ENCODE results near the gene SLCO2B1. TPM values are rescaled to one million over a fixed set of nuclear protein-coding genes. Genes with fewer than 3 reads are reported as not detected.
A peak's percentile ranks its signal among the peaks of the same experiment; 100 is the strongest.

The SLCO2B1 gene
- total and polyA plus RNA-seq, 5 experiments from 2014 or later, result 0.99 to 2.3 TPM; not detected in 3

DNA sequence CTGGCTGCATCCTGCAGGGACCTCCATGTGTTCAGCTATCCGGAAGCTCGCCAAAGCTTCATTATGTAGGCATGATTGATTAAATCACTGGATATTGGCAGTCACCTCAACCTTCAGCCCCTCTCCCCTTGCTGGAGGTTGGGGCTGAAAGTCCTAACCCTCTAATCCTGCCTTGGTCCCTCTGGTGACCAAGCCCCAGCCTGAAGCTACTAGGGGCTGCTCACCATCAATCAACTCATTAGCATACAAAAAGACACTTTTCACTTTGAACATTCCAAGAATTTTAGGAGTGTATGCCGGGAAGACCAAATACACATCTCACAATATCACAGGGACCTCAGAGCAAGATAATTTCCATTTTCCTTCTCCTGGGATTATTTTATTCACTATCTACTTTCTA is 50.9 kb downstream of the SLCO2B1 start:
- ATAC-seq, result no peak
- POLR2A ChIA-PET, result no interaction called here
- H3K4me1 Mint-ChIP-seq, result peaks cover 0 to 2% (median 0%) of the 10 kb centered on the region in 4 donors
- H3K4me3 Mint-ChIP-seq, result no peak overlapping the region
- H3K27me3 Mint-ChIP-seq, result peaks cover 0 to 15% (median 2%) of the 10 kb centered on the region in 5 donors
- no peaks in the 10 kb centered on the region for H3K9me3 Mint-ChIP-seq
- no peaks in the 10 kb centered on the region for H3K36me3 Mint-ChIP-seq
- no peak for DNase-seq
- no peak overlapping the region for H3K27ac Mint-ChIP-seq

DNA sequence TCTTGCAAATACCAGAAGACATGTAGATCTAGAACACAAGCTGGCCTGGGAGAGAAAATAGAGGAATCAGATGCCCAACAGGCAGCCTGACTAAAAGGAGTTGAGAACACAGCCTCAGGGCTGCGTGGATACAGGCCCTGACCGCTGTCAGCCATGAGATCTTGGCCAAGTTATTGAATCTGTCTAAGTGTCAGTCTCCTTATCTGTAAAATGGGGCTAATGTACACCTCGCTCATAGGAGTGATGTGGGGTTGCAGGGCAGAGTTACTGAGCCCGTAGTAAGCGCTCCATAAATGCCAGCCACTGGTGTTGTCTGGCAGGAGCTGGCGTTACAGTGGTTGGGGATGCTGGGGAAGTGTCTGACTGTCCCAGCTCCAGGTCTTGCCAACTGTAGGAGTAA is 51.3 kb downstream of the SLCO2B1 start:
- no peaks in the 10 kb centered on the region for H3K9me3 Mint-ChIP-seq
- DNase-seq, result no peak
- H3K4me1 Mint-ChIP-seq, result peaks cover 0 to 2% (median 0%) of the 10 kb centered on the region in 4 donors
- POLR2A ChIA-PET, result no interaction called here
- H3K36me3 Mint-ChIP-seq, result no peaks in the 10 kb centered on the region
- ATAC-seq, result no peak
- H3K27me3 Mint-ChIP-seq, result peaks cover 0 to 19% (median 4%) of the 10 kb centered on the region in 5 donors
- no peak overlapping the region for H3K27ac Mint-ChIP-seq
- no peak overlapping the region for H3K4me3 Mint-ChIP-seq

DNA sequence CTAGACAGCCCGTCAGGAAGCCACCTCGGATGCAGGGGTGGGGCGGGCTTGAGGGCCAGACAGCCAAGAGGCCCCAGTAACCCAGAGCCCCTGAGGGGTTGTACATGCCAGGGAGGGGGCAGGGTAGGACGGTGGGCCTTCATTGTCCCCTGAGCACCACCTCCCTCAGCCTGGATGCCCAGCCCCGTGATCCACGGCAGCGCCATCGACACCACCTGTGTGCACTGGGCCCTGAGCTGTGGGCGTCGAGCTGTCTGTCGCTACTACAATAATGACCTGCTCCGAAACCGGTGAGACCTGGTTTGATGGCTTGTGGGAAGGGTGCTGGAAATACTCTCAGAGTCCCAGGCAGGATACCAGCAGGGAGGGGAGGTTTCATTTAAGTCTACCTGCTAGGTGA is 52.2 kb downstream of the SLCO2B1 start:
- no peak for DNase-seq
- H3K27ac Mint-ChIP-seq, result no peak overlapping the region
- no peaks in the 10 kb centered on the region for H3K36me3 Mint-ChIP-seq
- peaks cover 0 to 2% (median 0%) of the 10 kb centered on the region in 4 donors for H3K4me1 Mint-ChIP-seq
- POLR2A ChIA-PET, result interaction anchor here (0.5 kb wide), 1 partner anchor 63 kb away, joined by 3 read pairs; no protein-coding TSS in a partner anchor
- H3K27me3 Mint-ChIP-seq, result peaks cover 0 to 20% (median 4%) of the 10 kb centered on the region in 5 donors
- no peaks in the 10 kb centered on the region for H3K9me3 Mint-ChIP-seq
- H3K4me3 Mint-ChIP-seq, result no peak overlapping the region
- ATAC-seq, result no peak

DNA sequence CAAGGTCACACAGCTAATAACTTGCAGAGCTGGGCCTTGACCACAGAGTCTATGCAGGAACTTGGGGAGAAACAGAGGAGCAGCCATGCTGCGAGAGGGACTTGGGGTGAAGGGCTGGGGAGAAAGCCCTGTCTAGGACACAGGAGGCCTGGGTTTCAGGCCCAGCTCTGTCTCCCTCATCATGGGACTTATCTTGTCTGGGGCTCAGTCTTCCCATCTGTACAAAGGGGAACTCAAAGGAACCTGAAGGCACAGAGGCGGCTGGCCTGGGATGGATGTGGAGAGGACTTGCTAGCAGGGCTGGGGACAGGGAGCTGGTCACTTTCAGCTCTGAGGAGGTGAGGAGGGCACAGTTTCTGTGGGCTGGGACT is 52.7 kb downstream of the SLCO2B1 start:
- Mint-ChIP-seq H3K4me3 (no peak overlapping the region), H3K9me3 (no peaks in the 10 kb centered on the region), H3K4me1 (peaks cover 0 to 2% (median 0%) of the 10 kb centered on the region in 4 donors), H3K27me3 (peaks cover 0 to 20% (median 4%) of the 10 kb centered on the region in 5 donors), H3K27ac (no peak overlapping the region), H3K36me3 (no peaks in the 10 kb centered on the region)
- DNase-seq, result no peak
- no peak for ATAC-seq
- POLR2A ChIA-PET, result interaction anchor here (2.1 kb wide), 1 partner anchor 61 kb away, joined by 9 read pairs; no protein-coding TSS in a partner anchor

DNA sequence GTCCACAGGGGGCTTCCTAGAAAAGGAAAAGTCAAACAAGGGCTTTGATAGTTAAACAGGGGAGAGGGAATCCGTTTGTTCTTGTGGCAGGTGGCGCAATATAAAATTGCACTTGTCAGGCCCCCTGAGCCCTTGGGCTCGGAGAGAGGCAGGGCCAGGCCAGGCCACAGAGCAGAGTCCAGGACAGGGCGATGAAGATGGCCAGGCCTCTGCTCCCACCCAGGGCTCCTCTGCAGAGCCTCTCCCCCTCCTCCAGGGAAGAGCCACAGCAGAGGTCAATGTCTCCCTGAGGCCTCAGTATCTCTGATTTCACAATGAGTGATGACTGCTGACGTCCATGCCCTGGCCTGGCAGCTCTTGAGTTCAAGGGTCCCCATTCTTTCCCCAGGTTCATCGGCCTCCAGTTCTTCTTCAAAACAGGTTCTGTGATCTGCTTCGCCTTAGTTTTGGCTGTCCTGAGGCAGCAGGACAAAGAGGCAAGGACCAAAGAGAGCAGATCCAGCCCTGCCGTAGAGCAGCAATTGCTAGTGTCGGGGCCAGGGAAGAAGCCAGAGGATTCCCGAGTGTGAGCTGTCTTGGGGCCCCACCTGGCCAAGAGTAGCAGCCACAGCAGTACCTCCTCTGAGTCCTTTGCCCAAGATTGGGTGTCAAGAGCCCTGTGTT is 53.2 kb downstream of the SLCO2B1 start:
- POLR2A ChIA-PET, result interaction anchor here (0.5 to 2.1 kb wide), 3 partner anchors 62 to 67 kb away, joined by 3 to 9 read pairs (median 4); no protein-coding TSS in a partner anchor
- no peak overlapping the region for H3K27ac Mint-ChIP-seq

DNA sequence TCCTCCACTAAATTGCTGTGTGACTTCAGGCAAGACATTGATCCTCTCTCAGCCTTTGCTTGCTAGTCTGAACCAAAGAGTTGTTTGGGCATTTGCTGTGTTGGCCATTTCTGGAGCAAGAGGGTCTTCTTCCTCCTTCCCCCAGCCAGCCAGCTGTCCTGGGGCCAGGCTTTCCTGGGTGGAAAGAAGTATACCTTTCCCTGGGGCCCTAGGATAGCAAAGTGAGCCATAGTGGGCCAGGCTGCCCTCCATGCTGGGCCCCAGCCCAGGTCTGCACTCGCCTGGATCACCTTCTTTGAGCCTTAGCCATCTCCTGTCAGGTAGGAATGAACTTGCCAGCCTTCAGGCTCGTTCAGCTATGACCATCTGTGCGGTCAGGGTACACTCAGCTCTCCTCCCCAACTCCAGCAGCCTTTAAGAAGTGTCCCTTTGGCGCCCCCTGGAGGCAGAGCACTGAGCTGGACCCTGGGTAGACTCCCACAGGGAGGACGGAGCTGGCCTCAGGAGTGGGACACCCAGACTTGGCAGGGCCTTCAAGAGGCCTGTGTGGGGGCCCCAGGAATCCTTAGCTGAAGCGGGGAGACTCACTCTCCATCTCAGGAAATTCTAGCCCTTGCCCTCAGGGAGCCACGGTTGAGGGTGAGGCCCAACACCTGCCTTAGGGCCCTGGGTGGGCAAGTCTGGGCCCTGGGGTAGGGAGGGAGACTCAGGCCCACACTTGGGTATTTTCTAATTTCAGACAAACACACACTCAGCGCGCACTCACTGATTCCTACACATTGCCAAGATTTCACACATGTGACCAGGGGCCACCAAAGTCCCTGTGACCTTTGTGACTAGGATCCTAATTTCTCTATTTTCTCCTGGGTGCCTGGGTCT is 54.0 kb downstream of the SLCO2B1 start:
- peaks cover 0 to 20% (median 4%) of the 10 kb centered on the region in 5 donors for H3K27me3 Mint-ChIP-seq
- DNase-seq (peak; percentile 46 to 86 (median 68)), ATAC-seq (peak; percentile 72 to 87)
- H3K36me3 Mint-ChIP-seq, result no peaks in the 10 kb centered on the region
- H3K9me3 Mint-ChIP-seq, result no peaks in the 10 kb centered on the region
- no peak overlapping the region for H3K4me3 Mint-ChIP-seq
- POLR2A ChIA-PET, result interaction anchor here (0.5 to 2.1 kb wide), 3 partner anchors 63 to 68 kb away, joined by 3 to 9 read pairs (median 4); no protein-coding TSS in a partner anchor
- no peaks in the 10 kb centered on the region for H3K4me1 Mint-ChIP-seq
- no peak overlapping the region for H3K27ac Mint-ChIP-seq

More for the DNA sequence above, 53.2 kb downstream of the SLCO2B1 start:
- ATAC-seq (no peak), DNase-seq (no peak)
- no peaks in the 10 kb centered on the region for H3K36me3 Mint-ChIP-seq
- H3K4me3 Mint-ChIP-seq, result no peak overlapping the region
- H3K9me3 Mint-ChIP-seq, result no peaks in the 10 kb centered on the region
- peaks cover 0 to 20% (median 4%) of the 10 kb centered on the region in 5 donors for H3K27me3 Mint-ChIP-seq
- no peaks in the 10 kb centered on the region for H3K4me1 Mint-ChIP-seq

DNA sequence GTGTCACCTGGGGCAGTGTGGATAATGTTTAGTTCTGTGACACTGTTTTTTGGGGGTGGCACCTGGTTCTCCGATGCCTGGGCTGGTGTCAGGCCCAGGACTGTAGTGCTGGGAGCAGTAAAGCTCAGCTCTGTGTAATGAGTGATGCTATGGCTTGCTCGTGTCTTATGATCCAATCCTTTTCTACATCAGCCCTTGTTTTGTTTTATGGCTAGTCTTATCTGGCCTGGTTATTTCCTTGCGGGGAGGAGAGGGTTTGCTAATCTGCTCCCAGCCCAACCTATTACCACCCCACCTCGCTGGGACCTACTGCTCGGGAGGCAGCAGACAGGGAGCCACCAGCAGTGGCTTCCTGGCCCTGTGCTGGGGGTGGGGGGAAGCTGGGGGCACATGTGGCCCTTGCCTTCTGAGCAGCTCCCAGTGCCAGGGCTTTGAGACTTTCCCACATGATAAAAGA is 54.7 kb downstream of the SLCO2B1 start:
- no peak for DNase-seq
- H3K4me1 Mint-ChIP-seq, result no peaks in the 10 kb centered on the region
- no peak for ATAC-seq
- no peaks in the 10 kb centered on the region for H3K9me3 Mint-ChIP-seq
- no peak overlapping the region for H3K4me3 Mint-ChIP-seq
- H3K27me3 Mint-ChIP-seq, result peaks cover 0 to 21% (median 4%) of the 10 kb centered on the region in 5 donors
- H3K27ac Mint-ChIP-seq, result no peak overlapping the region
- POLR2A ChIA-PET, result interaction anchor here (0.9 to 2.1 kb wide), 2 partner anchors 63 to 65 kb away, joined by 4 to 9 read pairs; no protein-coding TSS in a partner anchor
- no peaks in the 10 kb centered on the region for H3K36me3 Mint-ChIP-seq

DNA sequence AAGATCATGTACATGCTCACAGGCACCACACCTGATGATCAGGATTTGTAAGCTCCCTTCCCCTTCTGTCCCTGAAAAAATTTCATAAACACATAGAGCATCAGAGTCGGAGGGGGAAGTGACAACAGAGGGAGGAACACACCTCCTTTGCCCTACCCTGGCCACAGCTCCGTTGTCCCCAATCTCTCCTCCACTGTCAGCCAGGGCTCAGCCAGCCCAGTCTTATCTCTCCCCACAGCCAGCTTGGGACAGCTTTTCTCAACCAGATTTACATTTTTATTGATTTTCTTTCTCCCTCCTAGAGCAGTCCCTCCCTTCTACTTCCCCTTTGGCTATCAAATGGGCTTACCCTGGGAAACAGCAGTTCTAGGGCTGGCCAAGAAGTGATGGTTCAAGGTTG is 57.5 kb downstream of the SLCO2B1 start:
- Mint-ChIP-seq H3K9me3 (no peaks in the 10 kb centered on the region), H3K27me3 (peaks cover 9 to 28% (median 9%) of the 10 kb centered on the region in 5 donors), H3K36me3 (no peaks in the 10 kb centered on the region), H3K27ac (no peak overlapping the region), H3K4me3 (no peak overlapping the region), H3K4me1 (no peaks in the 10 kb centered on the region)
- ATAC-seq, result no peak
- no peak for DNase-seq
- POLR2A ChIA-PET, result no interaction called here

DNA sequence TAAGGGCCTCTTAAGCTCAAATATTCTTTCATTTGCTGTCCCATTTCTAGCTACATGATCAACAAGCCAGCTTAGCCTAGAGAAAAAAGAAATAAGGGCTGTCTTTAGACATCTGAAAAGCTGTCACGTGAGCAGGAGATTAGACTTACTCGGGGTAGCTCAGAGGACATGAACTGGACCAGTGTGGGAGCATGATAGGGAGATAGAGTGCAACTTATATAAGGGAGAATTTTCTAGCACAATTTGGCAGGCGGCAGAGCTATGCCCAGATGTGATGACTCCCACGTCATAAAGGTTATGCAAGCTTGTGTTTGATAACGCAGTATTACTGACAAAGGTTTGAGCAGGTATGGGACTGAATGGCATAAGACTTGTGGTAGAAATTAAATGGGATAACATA is 61.5 kb downstream of the SLCO2B1 start:
- DNase-seq (no peak), ATAC-seq (no peak)
- Mint-ChIP-seq H3K9me3 (peaks cover 0 to 7% (median 0%) of the 10 kb centered on the region in 9 donors), H3K4me3 (no peak overlapping the region), H3K36me3 (no peaks in the 10 kb centered on the region), H3K27ac (no peak overlapping the region), H3K27me3 (peaks cover 11 to 32% (median 29%) of the 10 kb centered on the region in 5 donors), H3K4me1 (peaks cover 0 to 1% (median 0%) of the 10 kb centered on the region in 4 donors)
- POLR2A ChIA-PET, result no interaction called here

DNA sequence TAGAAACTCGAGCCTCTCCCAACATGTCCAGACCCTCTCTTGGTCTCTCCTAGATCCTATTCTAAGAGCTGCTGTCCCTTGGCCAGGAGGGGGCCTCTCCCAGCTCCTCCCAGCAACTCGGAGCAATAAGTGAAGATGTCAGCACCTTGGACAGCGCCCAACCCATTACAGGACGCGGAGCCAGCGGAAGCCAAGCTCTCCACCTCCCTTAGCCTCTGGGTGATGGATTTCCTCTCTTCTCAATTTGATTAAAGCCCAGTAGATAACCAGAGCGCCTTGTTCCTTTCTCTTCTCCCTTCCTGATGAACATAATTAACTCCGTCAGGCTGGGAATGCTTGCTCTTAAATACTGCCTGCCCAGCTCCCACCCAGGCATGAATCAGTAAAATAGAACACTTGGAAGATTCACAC is 63.5 kb downstream of the SLCO2B1 start:
- DNase-seq (peak; percentile 55 to 88 (median 70)), ATAC-seq (peak; percentile 61 to 78)
- POLR2A ChIA-PET, result interaction anchor here (0.5 to 1.1 kb wide), 2 partner anchors 13 to 140 kb away, joined by 3 to 4 read pairs; no protein-coding TSS in a partner anchor
- Mint-ChIP-seq H3K36me3 (no peaks in the 10 kb centered on the region), H3K4me3 (no peak overlapping the region), H3K27me3 (peaks cover 11 to 52% (median 37%) of the 10 kb centered on the region in 5 donors), H3K9me3 (peaks cover 0 to 7% (median 0%) of the 10 kb centered on the region in 9 donors), H3K27ac (peak overlapping the region in 1 of 10 donors; percentile 9), H3K4me1 (peaks cover 0 to 1% (median 0%) of the 10 kb centered on the region in 4 donors)

DNA sequence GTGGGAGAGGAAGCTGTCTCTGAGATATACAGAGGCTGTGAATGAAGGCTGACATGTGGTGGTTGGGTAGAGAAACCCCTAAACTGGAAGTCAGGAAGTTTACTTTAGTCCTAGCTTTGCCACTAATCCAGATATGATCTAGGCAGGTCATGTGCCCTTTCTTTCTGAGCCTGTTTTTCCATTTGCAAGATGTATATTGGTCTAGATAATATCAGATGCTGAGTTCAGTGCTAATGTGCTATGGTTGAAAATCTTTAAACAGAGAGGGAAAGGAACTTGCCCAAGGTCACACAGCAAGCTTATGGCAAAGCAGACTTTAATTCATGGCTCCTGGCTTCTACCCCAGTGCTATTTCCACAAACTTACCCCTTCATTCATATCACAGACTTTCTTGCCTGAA is 63.9 kb downstream of the SLCO2B1 start:
- no peak for ATAC-seq
- POLR2A ChIA-PET, result interaction anchor here (0.7 to 1.1 kb wide), 2 partner anchors 13 to 1864 kb away, joined by 3 to 4 read pairs; no protein-coding TSS in a partner anchor
- H3K9me3 Mint-ChIP-seq, result peaks cover 0 to 7% (median 0%) of the 10 kb centered on the region in 9 donors
- no peak for DNase-seq
- H3K27ac Mint-ChIP-seq, result peak overlapping the region in 1 of 10 donors; percentile 9
- H3K27me3 Mint-ChIP-seq, result peaks cover 11 to 55% (median 41%) of the 10 kb centered on the region in 5 donors
- H3K4me1 Mint-ChIP-seq, result peaks cover 0 to 1% (median 0%) of the 10 kb centered on the region in 4 donors
- H3K4me3 Mint-ChIP-seq, result no peak overlapping the region
- no peaks in the 10 kb centered on the region for H3K36me3 Mint-ChIP-seq

DNA sequence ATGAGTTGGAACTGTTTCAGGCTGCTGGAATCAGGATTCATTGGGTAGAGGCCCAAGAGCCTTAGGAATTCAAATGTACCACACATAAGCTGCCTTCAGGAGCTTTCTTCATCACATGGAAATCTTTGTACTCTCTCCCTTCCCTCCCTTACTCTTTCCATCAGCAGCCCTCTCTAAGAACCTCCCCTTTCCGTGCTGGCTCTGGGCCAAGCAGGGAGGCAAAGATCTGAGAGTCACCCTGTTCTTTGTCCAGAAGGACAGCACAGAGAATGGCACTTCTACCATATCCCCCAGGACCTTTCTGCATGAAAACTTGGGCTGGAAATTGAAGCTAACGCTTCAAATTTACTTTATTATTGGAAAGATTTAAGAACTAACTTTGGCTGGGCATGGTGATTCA is 69.0 kb downstream of the SLCO2B1 start:
- H3K27ac Mint-ChIP-seq, result no peak overlapping the region
- POLR2A ChIA-PET, result no interaction called here
- no peak for ATAC-seq
- no peaks in the 10 kb centered on the region for H3K36me3 Mint-ChIP-seq
- no peak for DNase-seq
- no peaks in the 10 kb centered on the region for H3K4me1 Mint-ChIP-seq
- H3K27me3 Mint-ChIP-seq, result peaks cover 7 to 35% (median 25%) of the 10 kb centered on the region in 5 donors
- no peak overlapping the region for H3K4me3 Mint-ChIP-seq
- H3K9me3 Mint-ChIP-seq, result peaks cover 0 to 3% (median 0%) of the 10 kb centered on the region in 9 donors
